ENCODE results near the gene HPCAL4.

Gene HPCAL4

GRCh38 chr1:39672551-39672947, 18.7 kb downstream of the HPCAL4 start:
- Histone ChIP-seq H3K4me1 (ENCODE audit: control insufficient read depth, insufficient read depth, low read length) (peaks cover 14% of the 10 kb centered on the region), H3K9me3 (replicated peaks; ENCODE audit: low read length) (no peaks in the 10 kb centered on the region), H3K36me3 (ENCODE audit: insufficient read depth, low read length) (no peaks in the 10 kb centered on the region), H3K4me3 (ENCODE audit: low read length) (peak overlapping the region; percentile 69), H3K4me2 (ENCODE audit: low read length) (peak overlapping the region; percentile 91), H3K27me3 (ENCODE audit: control insufficient read depth, insufficient read depth, low read length) (peaks cover 60% of the 10 kb centered on the region), H3K9ac (ENCODE audit: low read depth, low read length) (no peak overlapping the region)

- H3K36me3 ChIP-seq (ENCODE audit: insufficient read depth, low read length): no peaks in the 10 kb centered on the region
- H3K27me3 ChIP-seq (ENCODE audit: control insufficient read depth, insufficient read depth, low read length): peaks cover 63% of the 10 kb centered on the region
- H3K9ac ChIP-seq (ENCODE audit: low read depth, low read length): peak within 1 kb of the TSS; percentile 34
- no peaks in the 10 kb centered on the region for H3K9me3 ChIP-seq (replicated peaks; ENCODE audit: low read length)
- H3K4me3 ChIP-seq (ENCODE audit: low read length): peak within 1 kb of the TSS; percentile 69
- H3K4me1 ChIP-seq (ENCODE audit: control insufficient read depth, insufficient read depth, low read length): peaks cover 11% of the 10 kb centered on the region
- peak within 1 kb of the TSS; percentile 91 for H3K4me2 ChIP-seq (ENCODE audit: low read length)
Measured at GRCh38 chr1:39671793-39672550, 19.3 kb downstream of the HPCAL4 start, which contains the start of gene NT5C1A. TSS of gene NT5C1A (minus strand) at chr1:39672107. CDS start at chr1:39672038, 69 bp downstream.

GRCh38 chr1:39671433-39671792, 19.8 kb downstream of the HPCAL4 start:
- no peaks in the 10 kb centered on the region for H3K36me3 ChIP-seq (ENCODE audit: insufficient read depth, low read length)
- H3K4me3 ChIP-seq (ENCODE audit: low read length): peak overlapping the region; percentile 69
- peak overlapping the region; percentile 91 for H3K4me2 ChIP-seq (ENCODE audit: low read length)
- H3K9ac ChIP-seq (ENCODE audit: low read depth, low read length): no peak overlapping the region
- H3K9me3 ChIP-seq (replicated peaks; ENCODE audit: low read length): no peaks in the 10 kb centered on the region
- H3K27me3 ChIP-seq (ENCODE audit: control insufficient read depth, insufficient read depth, low read length): peaks cover 68% of the 10 kb centered on the region
- peaks cover 9% of the 10 kb centered on the region for H3K4me1 ChIP-seq (ENCODE audit: control insufficient read depth, insufficient read depth, low read length)

- no peak overlapping the region for H3K4me2 ChIP-seq (ENCODE audit: low read length)
- H3K4me3 ChIP-seq (ENCODE audit: low read length): no peak overlapping the region
- no peak overlapping the region for H3K9ac ChIP-seq (ENCODE audit: low read depth, low read length)
- peaks cover 9% of the 10 kb centered on the region for H3K4me1 ChIP-seq (ENCODE audit: control insufficient read depth, insufficient read depth, low read length)
- H3K36me3 ChIP-seq (ENCODE audit: insufficient read depth, low read length): no peaks in the 10 kb centered on the region
- H3K27me3 ChIP-seq (ENCODE audit: control insufficient read depth, insufficient read depth, low read length): peaks cover 72% of the 10 kb centered on the region
- no peaks in the 10 kb centered on the region for H3K9me3 ChIP-seq (replicated peaks; ENCODE audit: low read length)
Measured at GRCh38 chr1:39670689-39671088, 20.5 kb downstream of the HPCAL4 start.

GRCh38 chr1:39668894-39669293, 22.3 kb downstream of the HPCAL4 start:
- H3K9me3 ChIP-seq (replicated peaks; ENCODE audit: low read length): no peaks in the 10 kb centered on the region
- no peak overlapping the region for H3K4me3 ChIP-seq (ENCODE audit: low read length)
- no peak overlapping the region for H3K9ac ChIP-seq (ENCODE audit: low read depth, low read length)
- H3K27me3 ChIP-seq (ENCODE audit: control insufficient read depth, insufficient read depth, low read length): peaks cover 75% of the 10 kb centered on the region
- no peak overlapping the region for H3K4me2 ChIP-seq (ENCODE audit: low read length)
- H3K36me3 ChIP-seq (ENCODE audit: insufficient read depth, low read length): no peaks in the 10 kb centered on the region
- peaks cover 9% of the 10 kb centered on the region for H3K4me1 ChIP-seq (ENCODE audit: control insufficient read depth, insufficient read depth, low read length)

- no peak overlapping the region for H3K4me3 ChIP-seq (ENCODE audit: low read length)
- H3K36me3 ChIP-seq (ENCODE audit: insufficient read depth, low read length): no peaks in the 10 kb centered on the region
- peaks cover 74% of the 10 kb centered on the region for H3K27me3 ChIP-seq (ENCODE audit: control insufficient read depth, insufficient read depth, low read length)
- no peak overlapping the region for H3K9ac ChIP-seq (ENCODE audit: low read depth, low read length)
- H3K9me3 ChIP-seq (replicated peaks; ENCODE audit: low read length): no peaks in the 10 kb centered on the region
- H3K4me1 ChIP-seq (ENCODE audit: control insufficient read depth, insufficient read depth, low read length): peaks cover 9% of the 10 kb centered on the region
- no peak overlapping the region for H3K4me2 ChIP-seq (ENCODE audit: low read length)
Measured at GRCh38 chr1:39668111-39668510, 23.1 kb downstream of the HPCAL4 start.

- H3K9ac ChIP-seq (ENCODE audit: low read depth, low read length): no peak overlapping the region
- peaks cover 79% of the 10 kb centered on the region for H3K27me3 ChIP-seq (ENCODE audit: control insufficient read depth, insufficient read depth, low read length)
Measured at GRCh38 chr1:39666772-39667171, 24.5 kb downstream of the HPCAL4 start.

GRCh38 chr1:39663559-39663958, 27.7 kb downstream of the HPCAL4 start:
- H3K9ac ChIP-seq (ENCODE audit: low read depth, low read length): no peak overlapping the region
- no peak overlapping the region for H3K4me2 ChIP-seq (ENCODE audit: low read length)
- H3K4me1 ChIP-seq (ENCODE audit: control insufficient read depth, insufficient read depth, low read length): no peaks in the 10 kb centered on the region
- H3K27me3 ChIP-seq (ENCODE audit: control insufficient read depth, insufficient read depth, low read length): peaks cover 55% of the 10 kb centered on the region
- no peaks in the 10 kb centered on the region for H3K36me3 ChIP-seq (ENCODE audit: insufficient read depth, low read length)
- H3K4me3 ChIP-seq (ENCODE audit: low read length): no peak overlapping the region
- H3K9me3 ChIP-seq (replicated peaks; ENCODE audit: low read length): no peaks in the 10 kb centered on the region

More at GRCh38 chr1:39666772-39667171, 24.5 kb downstream of the HPCAL4 start:
- no peaks in the 10 kb centered on the region for H3K9me3 ChIP-seq (replicated peaks; ENCODE audit: low read length)
- no peak overlapping the region for H3K4me2 ChIP-seq (ENCODE audit: low read length)
- peaks cover under 1% of the 10 kb centered on the region for H3K4me1 ChIP-seq (ENCODE audit: control insufficient read depth, insufficient read depth, low read length)
- no peak overlapping the region for H3K4me3 ChIP-seq (ENCODE audit: low read length)
- H3K36me3 ChIP-seq (ENCODE audit: insufficient read depth, low read length): no peaks in the 10 kb centered on the region

- no peaks in the 10 kb centered on the region for H3K4me1 ChIP-seq (ENCODE audit: control insufficient read depth, insufficient read depth, low read length)
- H3K4me3 ChIP-seq (ENCODE audit: low read length): no peak overlapping the region
- no peaks in the 10 kb centered on the region for H3K9me3 ChIP-seq (replicated peaks; ENCODE audit: low read length)
- H3K36me3 ChIP-seq (ENCODE audit: insufficient read depth, low read length): no peaks in the 10 kb centered on the region
- peaks cover 48% of the 10 kb centered on the region for H3K27me3 ChIP-seq (ENCODE audit: control insufficient read depth, insufficient read depth, low read length)
- H3K9ac ChIP-seq (ENCODE audit: low read depth, low read length): no peak overlapping the region
- no peak overlapping the region for H3K4me2 ChIP-seq (ENCODE audit: low read length)
Measured at GRCh38 chr1:39662861-39663260, 28.4 kb downstream of the HPCAL4 start.

GRCh38 chr1:39659538-39659937, 31.7 kb downstream of the HPCAL4 start:
- no peaks in the 10 kb centered on the region for H3K9me3 ChIP-seq (replicated peaks; ENCODE audit: low read length)
- no peak overlapping the region for H3K4me2 ChIP-seq (ENCODE audit: low read length)
- no peaks in the 10 kb centered on the region for H3K4me1 ChIP-seq (ENCODE audit: control insufficient read depth, insufficient read depth, low read length)
- no peaks in the 10 kb centered on the region for H3K36me3 ChIP-seq (ENCODE audit: insufficient read depth, low read length)
- no peak overlapping the region for H3K9ac ChIP-seq (ENCODE audit: low read depth, low read length)
- H3K27me3 ChIP-seq (ENCODE audit: control insufficient read depth, insufficient read depth, low read length): peaks cover 50% of the 10 kb centered on the region
- no peak overlapping the region for H3K4me3 ChIP-seq (ENCODE audit: low read length)

GRCh38 chr1:39659110-39659509, 32.1 kb downstream of the HPCAL4 start:
- Histone ChIP-seq H3K4me1 (ENCODE audit: control insufficient read depth, insufficient read depth, low read length) (no peaks in the 10 kb centered on the region), H3K9me3 (replicated peaks; ENCODE audit: low read length) (no peaks in the 10 kb centered on the region), H3K4me3 (ENCODE audit: low read length) (no peak overlapping the region), H3K27me3 (ENCODE audit: control insufficient read depth, insufficient read depth, low read length) (peaks cover 54% of the 10 kb centered on the region), H3K9ac (ENCODE audit: low read depth, low read length) (no peak overlapping the region), H3K36me3 (ENCODE audit: insufficient read depth, low read length) (no peaks in the 10 kb centered on the region), H3K4me2 (ENCODE audit: low read length) (no peak overlapping the region)

GRCh38 chr1:39657923-39658485, 33.2 kb downstream of the HPCAL4 start:
- Histone ChIP-seq H3K9me3 (replicated peaks; ENCODE audit: low read length) (no peaks in the 10 kb centered on the region), H3K27me3 (ENCODE audit: control insufficient read depth, insufficient read depth, low read length) (peaks cover 53% of the 10 kb centered on the region), H3K9ac (ENCODE audit: low read depth, low read length) (no peak overlapping the region), H3K4me1 (ENCODE audit: control insufficient read depth, insufficient read depth, low read length) (peaks cover 4% of the 10 kb centered on the region), H3K4me3 (ENCODE audit: low read length) (no peak overlapping the region), H3K36me3 (ENCODE audit: insufficient read depth, low read length) (no peaks in the 10 kb centered on the region), H3K4me2 (ENCODE audit: low read length) (peak overlapping the region; percentile 21)
